Calu3 (cell line): ENCODE results near the gene CRY2. TPM values are rescaled to one million over a fixed set of nuclear protein-coding genes. Genes with fewer than 3 reads are reported as not detected.

Experiments
- BruUV-seq: library from RNA; stranded (reverse); fragments of 400-500 nt; replicated peaks from 2 replicates; lab custom pipeline; 2021; lab: Mats Ljungman, UMichigan
- CTCF ChIA-PET: fragments of 300-600 bp; sonication (Branson Sonifier 250); formaldehyde crosslinking; loops from one replicate; lab custom pipeline; 2022; ENCODE audit warnings: antibody characterized with exemption; lab: Charles Lee
- DNase-seq: peaks from one replicate; pipeline ENCODE4 v3.0.0; 2022
- H3K27ac Mint-ChIP-seq: one replicate; pipeline ENCODE4 v1.8.0; 2022; ENCODE audit warnings: mixed read lengths; ENCODE audit not compliant: unreplicated experiment
- H3K27me3 Mint-ChIP-seq: one replicate; pipeline ENCODE4 v1.8.0; 2022; ENCODE audit warnings: mixed read lengths; ENCODE audit not compliant: unreplicated experiment
- H3K36me3 Mint-ChIP-seq: one replicate; pipeline ENCODE4 v1.8.0; 2022; ENCODE audit warnings: mild to moderate bottlenecking, moderate library complexity, mixed read lengths; ENCODE audit not compliant: insufficient read depth, unreplicated experiment
- H3K4me1 Mint-ChIP-seq: one replicate; pipeline ENCODE4 v1.8.0; 2022; ENCODE audit warnings: mild to moderate bottlenecking, low read depth, mixed read lengths; ENCODE audit not compliant: unreplicated experiment
- H3K4me3 Mint-ChIP-seq: one replicate; pipeline ENCODE4 v1.8.0; 2022; ENCODE audit warnings: mild to moderate bottlenecking, low read depth, moderate library complexity, mixed read lengths; ENCODE audit not compliant: unreplicated experiment
- H3K9me3 Mint-ChIP-seq: one replicate; pipeline ENCODE4 v1.8.0; 2022; ENCODE audit warnings: low read depth, mixed read lengths; ENCODE audit not compliant: unreplicated experiment
- CTCF ChIP-seq: fragments of 200-600 bp; IDR thresholded peaks from one replicate; pipeline ENCODE4 v1.8.0; 2022; ENCODE audit warnings: antibody characterized with exemption; ENCODE audit not compliant: unreplicated experiment
- intact Hi-C: fragments of 100-400 bp; cut with micrococcal nuclease; formaldehyde crosslinking; loops from one replicate; pipeline ENCODE4 v1.10.0; 2022; ENCODE audit not compliant: unreplicated experiment
- total RNA-seq: library from RNA; stranded (reverse); gene quantifications from 2 replicates; pipeline ENCODE4 v1.2.3, GENCODE V29; 2022

The CRY2 gene
- total RNA-seq, 1 experiment from 2014 or later: 14.9 TPM

GRCh38 chr11:45857961-45858474 lies 10.7 kb downstream of the CRY2 start:
- H3K27me3 Mint-ChIP-seq: no peaks in the 10 kb centered on the region
- H3K9me3 Mint-ChIP-seq: no peaks in the 10 kb centered on the region
- CTCF ChIA-PET: no interaction called here
- no peak for TF ChIP-seq CTCF
- peaks cover 6% of the 10 kb centered on the region for H3K36me3 Mint-ChIP-seq
- no peak overlapping the region for H3K4me3 Mint-ChIP-seq
- H3K4me1 Mint-ChIP-seq: no peaks in the 10 kb centered on the region
- H3K27ac Mint-ChIP-seq: no peak overlapping the region
- no TSS peak for BruUV-seq
- DNase-seq: no peak
- intact Hi-C loops: no loop called here

- Mint-ChIP-seq H3K36me3 (peaks cover 6% of the 10 kb centered on the region), H3K9me3 (no peaks in the 10 kb centered on the region), H3K4me1 (no peaks in the 10 kb centered on the region), H3K4me3 (no peak overlapping the region), H3K27me3 (no peaks in the 10 kb centered on the region), H3K27ac (no peak overlapping the region)
- no peak for TF ChIP-seq CTCF
- intact Hi-C loops: no loop called here
- CTCF ChIA-PET: interaction anchor here (0.6 kb wide), 1 partner anchor 8 kb away, joined by 3 read pairs; no protein-coding TSS in a partner anchor
- no peak for DNase-seq
- BruUV-seq: no TSS peak
These were observed 11.6 kb downstream of the CRY2 start for GRCh38 chr11:45858751-45859398.

GRCh38 chr11:45859661-45860140 lies 12.4 kb downstream of the CRY2 start:
- no peak for TF ChIP-seq CTCF
- Mint-ChIP-seq H3K9me3 (no peaks in the 10 kb centered on the region), H3K4me3 (no peak overlapping the region), H3K4me1 (no peaks in the 10 kb centered on the region), H3K27ac (no peak overlapping the region), H3K27me3 (no peaks in the 10 kb centered on the region), H3K36me3 (peaks cover 6% of the 10 kb centered on the region)
- intact Hi-C loops: no loop called here
- CTCF ChIA-PET: no interaction called here
- no peak for DNase-seq
- BruUV-seq: no TSS peak

- BruUV-seq: no TSS peak
- CTCF ChIA-PET: interaction anchor here (1.0 kb wide), 1 partner anchor 16 kb away, joined by 3 read pairs; no protein-coding TSS in a partner anchor
These were observed 13.1 kb downstream of the CRY2 start for GRCh38 chr11:45860348-45860747.

More at GRCh38 chr11:45860348-45860747, 13.1 kb downstream of the CRY2 start:
- peaks cover 8% of the 10 kb centered on the region for H3K36me3 Mint-ChIP-seq
- H3K4me3 Mint-ChIP-seq: no peak overlapping the region
- no peaks in the 10 kb centered on the region for H3K9me3 Mint-ChIP-seq
- intact Hi-C loops: no loop called here
- no peaks in the 10 kb centered on the region for H3K4me1 Mint-ChIP-seq
- H3K27ac Mint-ChIP-seq: no peak overlapping the region
- DNase-seq: no peak
- H3K27me3 Mint-ChIP-seq: no peaks in the 10 kb centered on the region
- TF ChIP-seq CTCF: no peak
